PC-3 (cell line): ENCODE data around the gene NAALADL1. TPM values are rescaled to one million over a fixed set of nuclear protein-coding genes. Genes with fewer than 3 reads are reported as not detected.

Experiments used
- ATAC-seq: fragments of 200-7000 bp; cut with Tn5 transposase; 2 replicates; pipeline ENCODE4 v1.9.1; 2020; ENCODE audit warnings: mild to moderate bottlenecking, moderate library complexity
- BruUV-seq: library from RNA; stranded (reverse); fragments of 400-500 nt; replicated peaks from 2 replicates; lab custom pipeline; 2021; lab: Mats Ljungman, UMichigan
- CTCF ChIA-PET: fragments of 300-600 bp; sonication (Branson Sonifier 250); formaldehyde crosslinking; loops from one replicate; lab custom pipeline; 2022; ENCODE audit warnings: antibody characterized with exemption; lab: Charles Lee
- POLR2A ChIA-PET: fragments of 300-600 bp; sonication (Branson Sonifier 250); formaldehyde crosslinking; loops from one replicate; lab custom pipeline; 2022; ENCODE audit warnings: antibody characterized with exemption; ENCODE audit not compliant: unreplicated experiment; lab: Charles Lee
- DNase-seq: peaks from one replicate; pipeline ENCODE4 v3.0.0-alpha.2; 2015
- H2AFZ ChIP-seq: fragments of 300-600 bp; sonication (generic); 2 replicates; pipeline ENCODE4 v1.6.0; 2016; ENCODE audit warnings: antibody characterized with exemption, low read length
- H3F3A ChIP-seq: fragments of 300-600 bp; sonication (generic); one replicate; pipeline ENCODE4 v1.6.0; 2017; ENCODE audit warnings: antibody characterized with exemption, low read length, control low read depth, mild to moderate bottlenecking; ENCODE audit not compliant: unreplicated experiment
- H3K27ac ChIP-seq: fragments of 300-600 bp; sonication (generic); 2 replicates; pipeline ENCODE4 v1.5.1; 2016; ENCODE audit warnings: mild to moderate bottlenecking, low read length
- H3K27me3 ChIP-seq: fragments of 300-600 bp; sonication (generic); 2 replicates; pipeline ENCODE4 v1.6.1; 2016; ENCODE audit warnings: low read length, mixed read lengths
- H3K36me3 ChIP-seq: fragments of 300-600 bp; sonication (generic); 2 replicates; pipeline ENCODE4 v1.6.1; 2016; ENCODE audit warnings: low read depth, mixed run types, low read length, mixed read lengths
- H3K4me1 ChIP-seq: fragments of 300-600 bp; sonication (generic); 2 replicates; pipeline ENCODE4 v1.5.1; 2016; ENCODE audit warnings: low read length; ENCODE audit not compliant: insufficient read depth
- H3K4me2 ChIP-seq: fragments of 300-600 bp; sonication (generic); 2 replicates; pipeline ENCODE4 v1.6.0; 2016; ENCODE audit warnings: low read length
- H3K4me3 ChIP-seq: fragments of 300-600 bp; sonication (generic); 2 replicates; pipeline ENCODE4 v1.5.1; 2016; ENCODE audit warnings: mild to moderate bottlenecking, low read length, mixed read lengths
- H3K79me2 ChIP-seq: fragments of 300-600 bp; sonication (generic); 2 replicates; pipeline ENCODE4 v1.6.1; 2017; ENCODE audit warnings: low read length, mixed read lengths
- H3K9ac ChIP-seq: fragments of 300-600 bp; sonication (generic); 2 replicates; pipeline ENCODE4 v1.6.0; 2016; ENCODE audit warnings: mild to moderate bottlenecking, low read length
- H3K9me2 ChIP-seq: fragments of 300-600 bp; sonication (generic); replicated peaks from 2 replicates; pipeline ENCODE4 v1.6.1; 2016; ENCODE audit warnings: mixed run types, low read length, mixed read lengths
- H3K9me3 ChIP-seq: fragments of 300-600 bp; sonication (generic); 2 replicates; pipeline ENCODE4 v1.6.1; 2016; ENCODE audit warnings: low read length, mixed read lengths
- H4K20me1 ChIP-seq: fragments of 300-600 bp; sonication (generic); 2 replicates; pipeline ENCODE4 v1.6.1; 2016; ENCODE audit warnings: low read length, mixed read lengths
- EZH2 ChIP-seq: fragments of 300-600 bp; sonication (generic); IDR thresholded peaks from one replicate; pipeline ENCODE4 v1.6.1; 2017; ENCODE audit warnings: antibody characterized with exemption, mild to moderate bottlenecking, low read length; ENCODE audit not compliant: unreplicated experiment
- EZH2phosphoT487 ChIP-seq: fragments of 300-600 bp; sonication (generic); IDR thresholded peaks from 2 replicates; pipeline ENCODE4 v1.6.1; 2018; ENCODE audit warnings: mild to moderate bottlenecking, antibody characterized with exemption, low read length, borderline replicate concordance
- intact Hi-C: fragments of 100-400 bp; cut with micrococcal nuclease; formaldehyde crosslinking; loops from 2 replicates; pipeline ENCODE4 v1.9.0; 2023
- total RNA-seq: library from RNA; depleted of rRNA; stranded (reverse); fragments of >200 nt; gene quantifications from 2 replicates; pipeline ENCODE4 v1.2.3, GENCODE V29; 2014
- TF ChIP-seq, protein P1 (sequence below): fragments of 300-600 bp; sonication (generic); conservative IDR thresholded peaks from 2 replicates; pipeline ENCODE4 v1.5.1; 2017; ENCODE audit warnings: antibody characterized with exemption, low read depth, mild to moderate bottlenecking, low read length

Gene NAALADL1
- total RNA-seq, 1 experiment from 2014 or later = 0.47 TPM

DNA sequence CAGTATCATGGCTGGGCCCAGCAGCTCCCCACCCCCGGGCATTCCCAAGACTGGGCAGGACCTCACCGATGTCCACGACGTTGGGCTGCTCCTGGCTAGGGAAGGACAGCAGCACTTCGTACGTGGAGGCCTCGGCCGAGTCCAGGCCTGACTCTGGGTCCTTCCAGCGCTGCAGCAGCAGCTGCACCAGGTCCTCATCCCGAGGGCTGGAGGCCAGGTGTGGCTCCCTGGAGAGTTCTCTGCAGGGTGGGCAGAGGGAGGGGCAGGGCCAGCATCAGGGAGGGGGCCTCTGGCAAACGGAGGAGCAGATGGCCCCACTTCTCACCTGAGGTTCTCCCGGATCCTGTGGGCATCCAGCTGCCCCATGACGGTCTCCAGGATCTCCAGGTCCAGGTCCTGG, 341 bp downstream of the NAALADL1 start:
- TF ChIP-seq EZH2phosphoT487 (no peak), EZH2 (no peak)
- TF ChIP-seq, protein P1, sequence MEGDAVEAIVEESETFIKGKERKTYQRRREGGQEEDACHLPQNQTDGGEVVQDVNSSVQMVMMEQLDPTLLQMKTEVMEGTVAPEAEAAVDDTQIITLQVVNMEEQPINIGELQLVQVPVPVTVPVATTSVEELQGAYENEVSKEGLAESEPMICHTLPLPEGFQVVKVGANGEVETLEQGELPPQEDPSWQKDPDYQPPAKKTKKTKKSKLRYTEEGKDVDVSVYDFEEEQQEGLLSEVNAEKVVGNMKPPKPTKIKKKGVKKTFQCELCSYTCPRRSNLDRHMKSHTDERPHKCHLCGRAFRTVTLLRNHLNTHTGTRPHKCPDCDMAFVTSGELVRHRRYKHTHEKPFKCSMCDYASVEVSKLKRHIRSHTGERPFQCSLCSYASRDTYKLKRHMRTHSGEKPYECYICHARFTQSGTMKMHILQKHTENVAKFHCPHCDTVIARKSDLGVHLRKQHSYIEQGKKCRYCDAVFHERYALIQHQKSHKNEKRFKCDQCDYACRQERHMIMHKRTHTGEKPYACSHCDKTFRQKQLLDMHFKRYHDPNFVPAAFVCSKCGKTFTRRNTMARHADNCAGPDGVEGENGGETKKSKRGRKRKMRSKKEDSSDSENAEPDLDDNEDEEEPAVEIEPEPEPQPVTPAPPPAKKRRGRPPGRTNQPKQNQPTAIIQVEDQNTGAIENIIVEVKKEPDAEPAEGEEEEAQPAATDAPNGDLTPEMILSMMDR = no peak

DNA sequence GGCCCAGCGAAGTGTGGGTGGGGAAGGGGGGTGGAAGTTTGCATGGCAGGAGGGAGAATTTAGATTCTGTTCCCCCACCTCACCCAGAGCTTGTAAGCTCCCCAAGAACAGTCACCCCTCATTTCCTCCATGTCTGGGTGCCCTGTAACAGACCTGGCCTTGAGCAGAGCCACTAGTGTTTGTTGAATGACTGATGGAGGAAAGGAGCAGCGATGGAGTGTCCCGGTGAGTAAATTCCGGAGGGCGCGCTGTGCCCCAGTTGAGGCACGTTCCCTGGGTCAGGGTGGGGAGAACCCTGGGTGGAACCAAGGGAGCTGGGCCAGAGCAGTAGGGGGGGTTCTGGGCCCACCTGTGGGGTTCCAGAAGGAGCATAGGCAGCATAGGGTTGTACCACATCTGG, 827 bp downstream of the NAALADL1 start:
- ChIA-PET POLR2A (no interaction called here), CTCF (no interaction called here)
- Histone ChIP-seq H3K4me3 (no peak overlapping the region), H3K4me2 (no peak overlapping the region), H3K27me3 (no peaks in the 10 kb centered on the region), H3F3A (no peaks in the 10 kb centered on the region), H3K9ac (no peak overlapping the region), H3K4me1 (no peaks in the 10 kb centered on the region), H3K36me3 (no peaks in the 10 kb centered on the region), H3K9me3 (no peaks in the 10 kb centered on the region), H4K20me1 (no peaks in the 10 kb centered on the region), H2AFZ (no peak overlapping the region), H3K79me2 (no peaks in the 10 kb centered on the region), H3K9me2 (no peaks in the 10 kb centered on the region), H3K27ac (no peak overlapping the region)
- no peak for DNase-seq
- intact Hi-C loops = no loop called here
- BruUV-seq = no TSS peak
- no peak for ATAC-seq
- TF ChIP-seq EZH2 (no peak), EZH2phosphoT487 (no peak)
- TF ChIP-seq, protein P1 = no peak

More for the DNA sequence above, 341 bp downstream of the NAALADL1 start:
- H3K27me3 ChIP-seq = no peaks in the 10 kb centered on the region
- H3K4me3 ChIP-seq = no peak overlapping the region
- BruUV-seq = no TSS peak
- no peak overlapping the region for H3K27ac ChIP-seq
- H3F3A ChIP-seq = no peaks in the 10 kb centered on the region
- H3K36me3 ChIP-seq = no peaks in the 10 kb centered on the region
- no peak overlapping the region for H3K4me2 ChIP-seq
- H2AFZ ChIP-seq = no peak overlapping the region
- no peaks in the 10 kb centered on the region for H3K79me2 ChIP-seq
- H3K9me3 ChIP-seq = no peaks in the 10 kb centered on the region
- DNase-seq (no peak), ATAC-seq (no peak)
- no peaks in the 10 kb centered on the region for H3K9me2 ChIP-seq
- ChIA-PET CTCF (no interaction called here), POLR2A (no interaction called here)
- H3K4me1 ChIP-seq = no peaks in the 10 kb centered on the region
- no peaks in the 10 kb centered on the region for H4K20me1 ChIP-seq
- H3K9ac ChIP-seq = no peak overlapping the region
- intact Hi-C loops = no loop called here

DNA sequence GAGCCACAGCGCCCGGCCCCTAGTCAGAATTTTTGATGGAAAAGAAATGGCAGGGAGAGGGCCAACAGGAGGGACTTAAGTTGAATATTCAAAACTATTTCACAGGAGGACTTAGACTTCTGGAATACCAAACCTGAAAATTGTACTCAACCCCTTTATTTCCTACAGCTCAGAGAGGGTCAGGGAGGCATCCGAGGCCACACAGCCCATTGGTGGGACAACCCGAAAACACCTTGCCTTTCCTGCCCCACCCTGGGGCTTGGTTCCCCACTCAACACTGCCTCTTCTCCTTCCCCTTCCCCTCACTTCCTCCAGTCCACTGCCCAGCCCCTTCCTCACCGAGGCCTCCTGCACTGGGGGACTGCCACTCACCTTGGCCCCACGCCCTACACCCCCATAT, 1.4 kb downstream of the NAALADL1 start:
- Histone ChIP-seq H3K27ac (no peak overlapping the region), H3K9me2 (no peaks in the 10 kb centered on the region), H3K4me3 (no peak overlapping the region), H3K9me3 (no peaks in the 10 kb centered on the region), H3K79me2 (no peaks in the 10 kb centered on the region), H2AFZ (no peak overlapping the region), H3K9ac (no peak overlapping the region), H3K36me3 (no peaks in the 10 kb centered on the region), H4K20me1 (no peaks in the 10 kb centered on the region), H3K4me2 (no peak overlapping the region), H3F3A (no peaks in the 10 kb centered on the region), H3K27me3 (no peaks in the 10 kb centered on the region), H3K4me1 (no peaks in the 10 kb centered on the region)
- TF ChIP-seq EZH2phosphoT487 (no peak), EZH2 (no peak)
- ATAC-seq (no peak), DNase-seq (no peak)
- intact Hi-C loops = no loop called here
- CTCF ChIA-PET = no interaction called here
- POLR2A ChIA-PET = no interaction called here
- BruUV-seq = no TSS peak
